HCT116 (cell line): Measurements from ENCODE around the gene FAM13C.

Source experiments
- EGR1 ChIP-seq: IDR thresholded peaks from 2 replicates; pipeline ENCODE4 v1.6.1; 2012; ENCODE audit warnings: low read depth
- EZH2 ChIP-seq: fragments of 200-600 bp; sonication (generic); IDR thresholded peaks from 2 replicates; pipeline ENCODE4 v1.6.1; 2017; ENCODE audit warnings: antibody characterized with exemption, mixed run types
- FOSL1 ChIP-seq: IDR thresholded peaks from 2 replicates; pipeline ENCODE4 v1.6.1; 2012; ENCODE audit warnings: low read depth
- POLR2A ChIP-seq: IDR thresholded peaks from 2 replicates; pipeline ENCODE4 v1.7.0; 2011; ENCODE audit warnings: borderline replicate concordance; ENCODE audit not compliant: insufficient read depth, insufficient read length; ENCODE audit errors: extremely low read depth
- RAD21 ChIP-seq: IDR thresholded peaks from 2 replicates; pipeline ENCODE4 v1.6.1; 2012; ENCODE audit warnings: low read depth, mild to moderate bottlenecking
- REST ChIP-seq: IDR thresholded peaks from 2 replicates; pipeline ENCODE4 v1.6.1; 2012; ENCODE audit warnings: low read depth
- YY1 ChIP-seq: IDR thresholded peaks from 2 replicates; pipeline ENCODE4 v1.6.1; 2011; ENCODE audit warnings: low read length, low read depth, moderate library complexity, mild to moderate bottlenecking; ENCODE audit not compliant: insufficient replicate concordance; ENCODE audit errors: extremely low read depth
- ZFX ChIP-seq: fragments of 450-650 bp; IDR thresholded peaks from 2 replicates; pipeline ENCODE4 v1.6.1; 2017
- TF ChIP-seq, protein P1 (sequence below): IDR thresholded peaks from 2 replicates; pipeline ENCODE4 v1.6.1; 2012
- TF ChIP-seq, protein P2 (sequence below), 3 experiments: fragments of 200-600 bp in 1 of 3; sonication (generic) in 1 of 3; IDR thresholded peaks in 2 of 3; conservative IDR thresholded peaks in 1 of 3; 2 replicates each; pipeline ENCODE4 v1.5.1; 2012 to 2017; ENCODE audit warnings: low read depth in 2 of 3, low read length in 2 of 3, antibody characterized with exemption in 1 of 3, borderline replicate concordance in 1 of 3, control low read depth in 1 of 3, mild to moderate bottlenecking in 1 of 3, mixed read lengths in 1 of 3, mixed run types in 1 of 3, moderate library complexity in 1 of 3; ENCODE audit not compliant: insufficient read depth in 1 of 3

DNA sequence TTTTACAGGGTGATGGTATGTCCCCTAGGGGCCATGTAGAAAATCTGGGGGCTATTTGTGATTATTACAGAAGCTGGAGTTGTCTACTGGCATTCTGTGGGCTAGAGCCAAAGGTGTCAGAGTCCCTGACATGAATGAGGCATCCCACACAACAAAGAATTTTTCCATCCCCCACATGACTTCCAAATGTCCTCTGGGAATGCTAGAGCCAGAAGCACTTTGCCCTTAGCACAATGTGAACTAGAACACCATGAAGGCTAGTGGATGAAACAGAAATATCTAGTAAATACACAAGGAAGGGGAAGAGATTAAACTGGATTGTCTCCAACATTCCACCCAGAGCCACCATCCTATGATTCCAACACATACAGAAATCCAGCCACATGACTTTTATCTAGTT, 46.9 kb downstream of the FAM13C start:
- TF ChIP-seq POLR2A (no peak), EZH2 (no peak), YY1 (no peak), REST (no peak), FOSL1 (no peak), EGR1 (no peak), ZFX (no peak), RAD21 (no peak)
- TF ChIP-seq, protein P1, sequence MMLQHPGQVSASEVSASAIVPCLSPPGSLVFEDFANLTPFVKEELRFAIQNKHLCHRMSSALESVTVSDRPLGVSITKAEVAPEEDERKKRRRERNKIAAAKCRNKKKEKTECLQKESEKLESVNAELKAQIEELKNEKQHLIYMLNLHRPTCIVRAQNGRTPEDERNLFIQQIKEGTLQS: no peak
- TF ChIP-seq, protein P2, sequence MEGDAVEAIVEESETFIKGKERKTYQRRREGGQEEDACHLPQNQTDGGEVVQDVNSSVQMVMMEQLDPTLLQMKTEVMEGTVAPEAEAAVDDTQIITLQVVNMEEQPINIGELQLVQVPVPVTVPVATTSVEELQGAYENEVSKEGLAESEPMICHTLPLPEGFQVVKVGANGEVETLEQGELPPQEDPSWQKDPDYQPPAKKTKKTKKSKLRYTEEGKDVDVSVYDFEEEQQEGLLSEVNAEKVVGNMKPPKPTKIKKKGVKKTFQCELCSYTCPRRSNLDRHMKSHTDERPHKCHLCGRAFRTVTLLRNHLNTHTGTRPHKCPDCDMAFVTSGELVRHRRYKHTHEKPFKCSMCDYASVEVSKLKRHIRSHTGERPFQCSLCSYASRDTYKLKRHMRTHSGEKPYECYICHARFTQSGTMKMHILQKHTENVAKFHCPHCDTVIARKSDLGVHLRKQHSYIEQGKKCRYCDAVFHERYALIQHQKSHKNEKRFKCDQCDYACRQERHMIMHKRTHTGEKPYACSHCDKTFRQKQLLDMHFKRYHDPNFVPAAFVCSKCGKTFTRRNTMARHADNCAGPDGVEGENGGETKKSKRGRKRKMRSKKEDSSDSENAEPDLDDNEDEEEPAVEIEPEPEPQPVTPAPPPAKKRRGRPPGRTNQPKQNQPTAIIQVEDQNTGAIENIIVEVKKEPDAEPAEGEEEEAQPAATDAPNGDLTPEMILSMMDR (IDR thresholded peaks at IDR 0.05 in 2 of 3, conservative IDR thresholded peaks at IDR 0.05 in 1 of 3; ENCODE audit: borderline replicate concordance in 1 of 3, insufficient read depth in 1 of 3, low read depth in 2 of 3, low read length in 2 of 3): no peak
